ENCODE data around the gene SHC3. TPM values are rescaled to one million over a fixed set of nuclear protein-coding genes. Genes with fewer than 3 reads are reported as not detected.

The SHC3 gene
- total RNA-seq, 1 experiment from 2014 or later, result 0.66 TPM

- DNase-seq (peak; percentile 13), ATAC-seq (peak; percentile 53)
- Histone ChIP-seq H3K4me2 (ENCODE audit: low read length) (peak overlapping the region; percentile 46), H3K4me1 (ENCODE audit: insufficient read depth, low read length) (peaks cover 30% of the 10 kb centered on the region), H3F3A (ENCODE audit: low read length, unreplicated experiment) (no peaks in the 10 kb centered on the region), H3K9me3 (ENCODE audit: low read length) (no peaks in the 10 kb centered on the region), H3K4me3 (ENCODE audit: low read length) (no peak overlapping the region), H3K27me3 (ENCODE audit: low read length) (no peaks in the 10 kb centered on the region), H3K9me2 (replicated peaks; ENCODE audit: low read length) (no peaks in the 10 kb centered on the region), H3K36me3 (ENCODE audit: low read depth, low read length) (no peaks in the 10 kb centered on the region), H3K27ac (ENCODE audit: low read length) (peak overlapping the region; percentile 41), H2AFZ (ENCODE audit: low read length) (no peak overlapping the region), H4K20me1 (ENCODE audit: low read length) (no peaks in the 10 kb centered on the region), H3K79me2 (ENCODE audit: low read length) (no peaks in the 10 kb centered on the region), H3K9ac (ENCODE audit: low read length) (no peak overlapping the region)
- TF ChIP-seq CTCF (conservative IDR thresholded peaks at IDR 0.05; ENCODE audit: low read depth, low read length) (no peak), EZH2 (IDR thresholded peaks at IDR 0.05; ENCODE audit: low read length, unreplicated experiment) (no peak), EZH2phosphoT487 (IDR thresholded peaks at IDR 0.05; ENCODE audit: borderline replicate concordance, low read length) (no peak)
- CTCF ChIA-PET, result no interaction called here
- intact Hi-C loops (cut with micrococcal nuclease), result loop anchor here (10.0 kb wide), 1 partner anchor 254 kb away; no protein-coding TSS in a partner anchor
- POLR2A ChIA-PET (ENCODE audit: unreplicated experiment), result no interaction called here
- BruUV-seq (replicated peaks), result no TSS peak
These were observed 157.9 kb downstream of the SHC3 start for GRCh38 chr9:89020754-89021153.

- ChIA-PET POLR2A (ENCODE audit: unreplicated experiment) (no interaction called here), CTCF (no interaction called here)
- H3K27me3 ChIP-seq (ENCODE audit: low read length), result no peaks in the 10 kb centered on the region
- no peaks in the 10 kb centered on the region for H3K9me3 ChIP-seq (ENCODE audit: low read length)
- no peaks in the 10 kb centered on the region for H3F3A ChIP-seq (ENCODE audit: low read length, unreplicated experiment)
- no peak overlapping the region for H3K27ac ChIP-seq (ENCODE audit: low read length)
- no peak for TF ChIP-seq EZH2phosphoT487 (IDR thresholded peaks at IDR 0.05; ENCODE audit: borderline replicate concordance, low read length)
- TF ChIP-seq EZH2 (IDR thresholded peaks at IDR 0.05; ENCODE audit: low read length, unreplicated experiment), result no peak
- no peak for TF ChIP-seq CTCF (conservative IDR thresholded peaks at IDR 0.05; ENCODE audit: low read depth, low read length)
- H4K20me1 ChIP-seq (ENCODE audit: low read length), result no peaks in the 10 kb centered on the region
- H2AFZ ChIP-seq (ENCODE audit: low read length), result no peak overlapping the region
- H3K79me2 ChIP-seq (ENCODE audit: low read length), result no peaks in the 10 kb centered on the region
- no peaks in the 10 kb centered on the region for H3K9me2 ChIP-seq (replicated peaks; ENCODE audit: low read length)
- no peak overlapping the region for H3K4me2 ChIP-seq (ENCODE audit: low read length)
- no peak for ATAC-seq
- DNase-seq, result peak; percentile 11
- peaks cover under 1% of the 10 kb centered on the region for H3K4me1 ChIP-seq (ENCODE audit: insufficient read depth, low read length)
- intact Hi-C loops (cut with micrococcal nuclease), result no loop called here
- no peak overlapping the region for H3K4me3 ChIP-seq (ENCODE audit: low read length)
- H3K36me3 ChIP-seq (ENCODE audit: low read depth, low read length), result no peaks in the 10 kb centered on the region
- no TSS peak for BruUV-seq (replicated peaks)
- no peak overlapping the region for H3K9ac ChIP-seq (ENCODE audit: low read length)
These were observed 163.3 kb downstream of the SHC3 start for GRCh38 chr9:89015336-89015735.

GRCh38 chr9:89014153-89014552 lies 164.5 kb downstream of the SHC3 start:
- H4K20me1 ChIP-seq (ENCODE audit: low read length), result no peaks in the 10 kb centered on the region
- no TSS peak for BruUV-seq (replicated peaks)
- H2AFZ ChIP-seq (ENCODE audit: low read length), result no peak overlapping the region
- intact Hi-C loops (cut with micrococcal nuclease), result no loop called here
- TF ChIP-seq CTCF (conservative IDR thresholded peaks at IDR 0.05; ENCODE audit: low read depth, low read length) (no peak), EZH2phosphoT487 (IDR thresholded peaks at IDR 0.05; ENCODE audit: borderline replicate concordance, low read length) (no peak), EZH2 (IDR thresholded peaks at IDR 0.05; ENCODE audit: low read length, unreplicated experiment) (no peak)
- ATAC-seq (no peak), DNase-seq (no peak)
- H3K4me3 ChIP-seq (ENCODE audit: low read length), result no peak overlapping the region
- H3K36me3 ChIP-seq (ENCODE audit: low read depth, low read length), result no peaks in the 10 kb centered on the region
- H3K9ac ChIP-seq (ENCODE audit: low read length), result no peak overlapping the region
- H3K4me1 ChIP-seq (ENCODE audit: insufficient read depth, low read length), result no peaks in the 10 kb centered on the region
- ChIA-PET CTCF (no interaction called here), POLR2A (ENCODE audit: unreplicated experiment) (no interaction called here)
- H3K4me2 ChIP-seq (ENCODE audit: low read length), result no peak overlapping the region
- H3K27ac ChIP-seq (ENCODE audit: low read length), result no peak overlapping the region
- no peaks in the 10 kb centered on the region for H3K9me3 ChIP-seq (ENCODE audit: low read length)
- no peaks in the 10 kb centered on the region for H3K27me3 ChIP-seq (ENCODE audit: low read length)
- no peaks in the 10 kb centered on the region for H3K9me2 ChIP-seq (replicated peaks; ENCODE audit: low read length)
- no peaks in the 10 kb centered on the region for H3K79me2 ChIP-seq (ENCODE audit: low read length)
- no peaks in the 10 kb centered on the region for H3F3A ChIP-seq (ENCODE audit: low read length, unreplicated experiment)
